ENCODE data around the gene CYP39A1. TPM values are rescaled to one million over a fixed set of nuclear protein-coding genes. Genes with fewer than 3 reads are reported as not detected.

The CYP39A1 gene
- total RNA-seq, 2 donors from 2014 or later: 1.8 to 3.8 TPM

GRCh38 chr6:46606338-46606737 is 46.3 kb downstream of the CYP39A1 start:
- no peaks in the 10 kb centered on the region for H3K4me1 ChIP-seq (ENCODE audit: control insufficient read depth, insufficient read depth, low read length)
- no peaks in the 10 kb centered on the region for H3K36me3 ChIP-seq (ENCODE audit: control insufficient read depth, insufficient read depth, low read length)
- Mint-ChIP-seq H3K9me3 (peaks cover 4% of the 10 kb centered on the region), H3K4me3 (no peak overlapping the region), H3K36me3 (ENCODE audit: low read depth) (no peaks in the 10 kb centered on the region), H3K27ac (no peak overlapping the region), H3K4me1 (no peaks in the 10 kb centered on the region), H3K27me3 (ENCODE audit: insufficient read depth) (no peaks in the 10 kb centered on the region)
- no peak for DNase-seq
- H3K27ac ChIP-seq (ENCODE audit: low read depth, low read length): no peak overlapping the region
- no peak overlapping the region for H3K4me3 ChIP-seq (ENCODE audit: low read length)
- no peak for TF ChIP-seq CTCF (conservative IDR thresholded peaks at IDR 0.05)
- no peaks in the 10 kb centered on the region for H3K9me3 ChIP-seq (ENCODE audit: control insufficient read depth, low read length)
- H3K9ac ChIP-seq (ENCODE audit: extremely low read depth, low read length, poor library complexity, severe bottlenecking): no peak overlapping the region
- WGBS, 2 experiments (ENCODE audit: insufficient coverage in 1 of 2, insufficient read length in 1 of 2): 97 to 100% methylated on average over 1 to 3 of the region's 3 CpGs
- no peaks in the 10 kb centered on the region for H3K27me3 ChIP-seq (ENCODE audit: control insufficient read depth, insufficient read depth, low read length, poor library complexity, severe bottlenecking)

- Mint-ChIP-seq H3K27me3 (ENCODE audit: insufficient read depth) (no peaks in the 10 kb centered on the region), H3K4me1 (no peaks in the 10 kb centered on the region), H3K9me3 (peaks cover 4% of the 10 kb centered on the region), H3K36me3 (ENCODE audit: low read depth) (no peaks in the 10 kb centered on the region), H3K27ac (no peak overlapping the region), H3K4me3 (no peak overlapping the region)
- no peaks in the 10 kb centered on the region for H3K36me3 ChIP-seq (ENCODE audit: control insufficient read depth, insufficient read depth, low read length)
- H3K9me3 ChIP-seq (ENCODE audit: control insufficient read depth, low read length): no peaks in the 10 kb centered on the region
- TF ChIP-seq CTCF (conservative IDR thresholded peaks at IDR 0.05): no peak
- H3K27ac ChIP-seq (ENCODE audit: low read depth, low read length): no peak overlapping the region
- H3K4me3 ChIP-seq (ENCODE audit: low read length): no peak overlapping the region
- 92 to 100% methylated on average over 1 to 3 of the region's 3 CpGs for WGBS, 2 experiments (ENCODE audit: insufficient coverage in 1 of 2, insufficient read length in 1 of 2)
- no peak overlapping the region for H3K9ac ChIP-seq (ENCODE audit: extremely low read depth, low read length, poor library complexity, severe bottlenecking)
- no peaks in the 10 kb centered on the region for H3K27me3 ChIP-seq (ENCODE audit: control insufficient read depth, insufficient read depth, low read length, poor library complexity, severe bottlenecking)
- no peaks in the 10 kb centered on the region for H3K4me1 ChIP-seq (ENCODE audit: control insufficient read depth, insufficient read depth, low read length)
- no peak for DNase-seq
Measured at GRCh38 chr6:46605091-46605797, 47.4 kb downstream of the CYP39A1 start.

GRCh38 chr6:46598215-46598614 is 54.4 kb downstream of the CYP39A1 start:
- no peak overlapping the region for H3K9ac ChIP-seq (ENCODE audit: extremely low read depth, low read length, poor library complexity, severe bottlenecking)
- Mint-ChIP-seq H3K27me3 (ENCODE audit: insufficient read depth) (no peaks in the 10 kb centered on the region), H3K27ac (no peak overlapping the region), H3K4me1 (no peaks in the 10 kb centered on the region), H3K36me3 (ENCODE audit: low read depth) (no peaks in the 10 kb centered on the region), H3K9me3 (peaks cover 7% of the 10 kb centered on the region), H3K4me3 (no peak overlapping the region)
- no peak for TF ChIP-seq CTCF (conservative IDR thresholded peaks at IDR 0.05)
- H3K27me3 ChIP-seq (ENCODE audit: control insufficient read depth, insufficient read depth, low read length, poor library complexity, severe bottlenecking): no peaks in the 10 kb centered on the region
- no peaks in the 10 kb centered on the region for H3K4me1 ChIP-seq (ENCODE audit: control insufficient read depth, insufficient read depth, low read length)
- no peak overlapping the region for H3K4me3 ChIP-seq (ENCODE audit: low read length)
- H3K9me3 ChIP-seq (ENCODE audit: control insufficient read depth, low read length): peaks cover 14% of the 10 kb centered on the region
- DNase-seq: no peak
- H3K27ac ChIP-seq (ENCODE audit: low read depth, low read length): no peak overlapping the region
- WGBS, 2 experiments (ENCODE audit: insufficient coverage in 1 of 2, insufficient read length in 1 of 2): 93 to 100% methylated on average over 1 to 3 of the region's 3 CpGs
- H3K36me3 ChIP-seq (ENCODE audit: control insufficient read depth, insufficient read depth, low read length): no peaks in the 10 kb centered on the region

Measured in endodermal cell (in vitro differentiated cells).